ENCODE data around the gene PTPN20.

DNA sequence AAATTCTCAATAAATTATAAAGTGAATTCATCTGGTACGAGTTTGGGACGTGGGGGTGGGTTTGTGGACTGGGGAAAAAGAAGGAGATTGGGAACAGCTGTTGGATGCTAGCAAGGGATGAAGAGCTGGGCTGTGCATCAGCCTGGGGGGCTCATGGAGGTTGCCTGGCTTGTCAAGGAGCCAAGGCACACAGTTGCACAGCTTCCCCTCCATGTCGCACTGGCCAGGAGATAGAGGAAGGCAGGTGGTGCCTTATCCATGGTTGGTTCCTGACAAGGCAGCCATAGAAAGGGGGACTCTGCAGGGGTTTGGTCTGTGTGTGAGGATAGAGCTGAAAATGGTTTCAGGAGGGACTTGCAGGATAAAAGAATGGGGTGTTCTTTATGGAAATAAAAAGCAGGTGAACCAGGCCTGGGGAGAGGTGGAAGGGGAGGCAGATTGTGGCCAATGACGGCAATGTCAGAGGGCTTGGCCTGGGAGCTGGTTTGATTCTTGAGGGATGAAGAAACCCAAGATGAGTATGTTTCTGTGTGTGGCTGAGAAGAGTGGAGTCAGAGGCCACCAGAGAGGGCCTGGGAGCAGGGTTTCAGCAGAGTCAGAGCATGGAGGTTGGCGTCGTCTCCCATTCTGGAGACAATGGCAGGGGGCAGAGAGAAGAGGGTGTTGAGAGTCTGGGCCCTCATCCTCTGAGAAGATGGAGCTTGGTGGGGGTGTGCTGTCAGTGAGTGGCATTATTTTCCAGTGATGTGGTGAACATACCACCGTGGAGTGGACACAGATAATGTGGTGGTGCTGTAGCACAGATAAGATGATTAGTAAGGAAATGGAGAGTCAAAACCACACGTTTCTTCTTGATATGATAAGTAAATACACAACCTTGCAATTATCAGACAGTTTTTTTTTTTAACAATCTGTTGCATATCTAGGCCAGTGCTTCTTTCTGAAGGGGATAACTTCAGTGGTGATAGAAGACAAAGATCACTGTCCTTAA, 108.2 kb downstream of the PTPN20 start:
- TF ChIP-seq EZH2phosphoT487 (IDR thresholded peaks at IDR 0.05; ENCODE audit: borderline replicate concordance), result no peak
- TF ChIP-seq, protein P1, sequence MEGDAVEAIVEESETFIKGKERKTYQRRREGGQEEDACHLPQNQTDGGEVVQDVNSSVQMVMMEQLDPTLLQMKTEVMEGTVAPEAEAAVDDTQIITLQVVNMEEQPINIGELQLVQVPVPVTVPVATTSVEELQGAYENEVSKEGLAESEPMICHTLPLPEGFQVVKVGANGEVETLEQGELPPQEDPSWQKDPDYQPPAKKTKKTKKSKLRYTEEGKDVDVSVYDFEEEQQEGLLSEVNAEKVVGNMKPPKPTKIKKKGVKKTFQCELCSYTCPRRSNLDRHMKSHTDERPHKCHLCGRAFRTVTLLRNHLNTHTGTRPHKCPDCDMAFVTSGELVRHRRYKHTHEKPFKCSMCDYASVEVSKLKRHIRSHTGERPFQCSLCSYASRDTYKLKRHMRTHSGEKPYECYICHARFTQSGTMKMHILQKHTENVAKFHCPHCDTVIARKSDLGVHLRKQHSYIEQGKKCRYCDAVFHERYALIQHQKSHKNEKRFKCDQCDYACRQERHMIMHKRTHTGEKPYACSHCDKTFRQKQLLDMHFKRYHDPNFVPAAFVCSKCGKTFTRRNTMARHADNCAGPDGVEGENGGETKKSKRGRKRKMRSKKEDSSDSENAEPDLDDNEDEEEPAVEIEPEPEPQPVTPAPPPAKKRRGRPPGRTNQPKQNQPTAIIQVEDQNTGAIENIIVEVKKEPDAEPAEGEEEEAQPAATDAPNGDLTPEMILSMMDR (conservative IDR thresholded peaks at IDR 0.05; ENCODE audit: low read length), result no peak
